Stimulated activated CD4-positive, alpha-beta T cell treated with anti-CD3 and anti-CD28 coated beads, Interleukin-1b, Interleukin-23, amount 100 ng/mL, for 4 hours (primary cell): ENCODE data around the gene L3MBTL3.

ENCODE experiments used
- DNase-seq, 2 donors: peaks; one replicate each; pipeline ENCODE4 v3.0.0-alpha.2; 2020; ENCODE audit warnings: low read depth in 2 of 2

The L3MBTL3 gene

DNA sequence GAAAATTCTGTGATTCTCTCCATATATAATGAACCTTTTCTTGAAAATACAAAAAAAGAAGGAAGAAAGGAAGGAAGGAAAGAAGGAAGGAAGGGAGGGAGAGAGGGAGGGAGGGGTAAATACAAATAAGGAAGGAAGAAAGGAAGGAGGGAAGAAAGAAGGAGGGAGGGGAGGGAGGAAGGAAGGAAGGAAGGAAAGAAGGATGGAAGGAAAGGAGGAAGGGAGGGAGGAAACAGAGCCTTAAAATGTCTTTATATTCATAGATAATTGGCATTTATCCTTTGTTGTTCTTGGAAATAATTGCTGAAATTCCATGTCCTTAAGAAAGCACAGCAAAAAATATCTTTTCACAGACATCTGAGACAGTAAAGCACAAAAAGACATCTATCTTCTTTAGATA is 164.1 kb downstream of the L3MBTL3 start:
- DNase-seq, result no peak

DNA sequence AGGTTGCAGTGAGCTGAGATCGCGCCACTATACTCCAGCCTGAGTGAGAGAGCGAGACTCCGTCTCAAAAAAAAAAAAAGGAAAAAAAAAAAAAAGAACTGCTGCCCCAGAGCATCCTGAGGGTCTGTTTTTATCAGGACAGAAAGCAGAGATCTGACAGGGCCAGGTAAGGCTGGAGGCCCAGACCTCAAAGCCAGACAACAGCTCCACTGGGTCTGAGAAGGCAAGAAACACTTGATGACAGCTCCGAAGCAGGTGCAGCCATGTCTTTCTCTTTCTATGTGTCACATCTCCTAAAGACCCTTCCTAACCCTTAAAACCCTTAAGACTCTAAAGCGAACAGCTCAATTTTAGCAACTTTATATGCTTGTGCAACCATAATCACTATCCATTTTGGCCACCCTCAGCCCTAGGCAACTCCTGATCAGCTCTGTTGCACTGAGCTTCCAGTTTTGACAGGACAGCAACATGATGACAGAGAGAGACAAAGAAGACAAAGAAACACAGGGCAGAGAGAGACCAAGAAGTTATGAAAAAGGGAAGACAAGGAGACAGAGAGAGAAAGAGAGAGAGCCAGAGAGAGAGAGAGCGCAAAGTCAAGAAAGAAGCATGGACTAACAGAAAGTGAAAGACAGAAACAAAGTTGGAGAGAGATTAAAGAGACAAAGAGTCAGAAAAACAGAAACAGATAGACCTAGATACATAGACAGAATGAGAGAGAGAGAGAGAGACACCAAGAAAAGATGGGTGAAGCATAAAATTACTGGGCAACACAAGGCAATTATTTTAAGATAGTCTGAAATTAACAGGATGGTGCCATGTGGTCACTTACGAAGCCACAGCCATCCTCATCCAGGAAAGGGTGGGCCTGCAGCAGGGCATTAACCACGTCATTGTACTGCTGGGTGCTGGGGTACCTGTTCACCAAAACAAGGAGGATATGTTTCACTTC is 165.2 kb downstream of the L3MBTL3 start:
- DNase-seq, result no peak

DNA sequence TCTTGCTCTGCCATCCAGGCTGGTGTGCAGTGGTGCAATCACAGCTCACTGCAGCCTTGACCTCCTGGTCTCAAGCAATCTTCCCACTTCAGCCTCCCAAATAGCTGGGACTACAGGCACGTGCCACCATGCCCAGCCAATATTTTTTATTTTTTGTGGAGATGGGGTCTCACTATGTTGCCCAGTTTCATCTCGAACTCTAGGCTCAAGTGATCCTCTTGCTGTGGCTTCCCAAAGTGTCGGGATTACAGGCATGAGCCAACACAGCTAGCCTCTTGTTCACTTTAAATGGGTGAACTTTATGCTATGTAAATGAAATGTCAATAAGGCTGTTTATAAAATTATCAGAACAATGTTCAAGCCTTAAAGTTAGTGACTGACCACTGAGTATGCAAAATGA is 167.3 kb downstream of the L3MBTL3 start:
- no peak for DNase-seq

DNA sequence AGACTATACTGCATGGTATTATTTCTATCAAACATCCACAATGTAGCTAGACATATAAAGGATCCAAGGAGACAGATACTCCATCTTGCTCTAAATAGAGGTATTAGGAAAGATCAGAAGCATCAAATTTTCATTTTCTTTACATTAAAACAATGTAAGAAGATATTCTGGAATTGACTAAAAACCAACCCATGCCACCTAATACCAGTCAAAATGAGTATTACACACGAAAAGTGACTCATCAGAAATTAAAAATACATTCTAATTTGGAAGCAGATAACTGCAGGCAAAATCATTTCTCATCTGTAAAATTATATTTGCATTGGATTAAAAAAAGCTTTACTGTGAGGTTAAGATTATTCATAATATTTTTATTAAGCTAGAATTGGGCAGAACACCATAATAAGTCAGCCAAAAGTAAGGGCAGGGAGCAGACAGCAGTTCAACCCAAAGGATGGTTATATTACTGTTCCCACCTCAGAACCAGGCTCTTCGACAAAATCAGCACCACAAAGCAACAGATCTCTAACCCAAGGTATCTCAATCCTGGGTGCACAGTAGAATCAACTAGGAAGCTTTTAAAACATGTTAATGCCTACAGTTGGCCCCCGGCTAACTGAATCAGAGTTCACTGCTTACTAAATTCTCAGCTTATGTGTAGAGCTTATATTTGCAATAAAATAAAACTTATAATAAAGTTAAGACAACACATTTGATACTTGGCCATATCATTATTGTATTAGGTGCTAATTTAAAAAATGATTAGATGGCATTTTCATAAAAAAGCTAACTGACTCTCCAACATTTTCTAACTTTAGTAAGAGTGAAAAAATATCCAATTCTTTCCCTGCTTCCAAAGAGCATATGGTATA is 169.2 kb downstream of the L3MBTL3 start:
- DNase-seq, result no peak

DNA sequence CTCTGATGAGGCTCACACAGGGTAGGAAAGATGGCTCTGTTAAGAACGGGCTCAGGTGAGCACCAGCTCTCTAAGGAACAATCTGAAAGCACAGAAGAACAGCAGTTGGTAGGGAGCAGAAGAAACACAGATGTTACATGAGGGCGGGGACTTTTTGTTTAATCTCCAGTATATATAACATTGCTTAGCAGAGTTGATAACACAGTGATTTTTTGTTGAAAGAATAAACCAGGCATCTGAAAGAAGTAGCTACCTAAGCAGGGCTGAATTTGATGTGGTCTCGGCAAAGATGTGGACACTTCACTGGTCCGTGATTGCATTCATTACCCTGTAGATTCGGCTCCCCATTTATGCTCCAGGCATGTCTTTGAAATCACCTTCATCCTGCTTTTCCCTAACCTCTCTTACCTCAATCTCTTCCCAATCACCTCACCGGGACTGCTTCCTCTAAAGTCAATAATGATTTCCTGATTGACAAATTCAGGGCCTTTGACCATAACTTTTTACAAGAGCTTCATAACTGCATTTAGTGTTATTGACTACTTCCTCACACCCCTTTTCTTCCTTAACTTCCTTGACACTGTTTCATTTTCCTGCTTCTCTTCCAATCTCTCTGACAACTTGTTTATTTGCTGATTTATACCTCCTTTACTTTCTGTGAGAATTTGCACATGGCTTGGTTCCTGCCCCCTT is 170.0 kb downstream of the L3MBTL3 start:
- no peak for DNase-seq

DNA sequence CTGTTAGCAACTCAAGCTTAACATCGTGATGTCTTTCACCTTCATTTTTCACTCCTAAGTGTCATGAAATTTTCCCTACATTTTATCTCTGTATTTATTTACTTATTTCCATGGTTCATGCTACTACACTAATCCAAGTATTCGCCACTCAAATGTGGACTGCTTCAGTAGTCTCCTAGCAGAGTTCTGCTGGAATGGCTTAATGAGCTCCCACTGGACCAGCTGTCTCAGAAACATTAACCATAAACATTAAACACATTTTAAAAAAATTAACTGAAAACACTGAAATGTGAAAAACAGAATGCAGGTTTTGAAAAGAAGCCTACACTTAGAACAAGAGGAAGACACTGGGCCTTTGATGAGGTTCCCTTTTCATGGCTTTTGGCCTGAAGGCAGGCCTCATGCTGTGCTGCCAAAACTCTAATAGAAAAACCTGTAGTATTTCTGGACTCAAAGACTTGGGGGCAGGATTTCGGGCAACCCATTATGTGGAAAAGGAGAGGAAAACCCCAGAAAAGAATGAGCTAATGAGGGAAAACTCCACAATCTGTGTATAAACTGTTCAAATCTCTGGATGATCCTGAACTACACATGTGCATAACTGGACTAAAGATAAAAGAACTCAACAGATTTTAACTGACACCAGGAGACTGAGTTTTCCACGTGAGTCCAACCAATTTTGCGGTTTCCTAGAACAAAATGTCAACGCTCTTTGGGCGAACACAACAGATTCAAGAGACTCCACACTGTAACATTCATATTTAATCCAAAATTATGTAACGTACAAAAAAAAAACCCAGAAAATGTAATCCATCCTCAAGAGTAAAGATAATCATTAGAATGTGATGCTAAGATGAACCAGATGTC is 171.4 kb downstream of the L3MBTL3 start:
- no peak for DNase-seq
